Measurements from ENCODE around the gene SULT1C4.

GRCh38 chr2:108413711-108414095 is 35.9 kb downstream of the SULT1C4 start:
- TF ChIP-seq, protein P1, sequence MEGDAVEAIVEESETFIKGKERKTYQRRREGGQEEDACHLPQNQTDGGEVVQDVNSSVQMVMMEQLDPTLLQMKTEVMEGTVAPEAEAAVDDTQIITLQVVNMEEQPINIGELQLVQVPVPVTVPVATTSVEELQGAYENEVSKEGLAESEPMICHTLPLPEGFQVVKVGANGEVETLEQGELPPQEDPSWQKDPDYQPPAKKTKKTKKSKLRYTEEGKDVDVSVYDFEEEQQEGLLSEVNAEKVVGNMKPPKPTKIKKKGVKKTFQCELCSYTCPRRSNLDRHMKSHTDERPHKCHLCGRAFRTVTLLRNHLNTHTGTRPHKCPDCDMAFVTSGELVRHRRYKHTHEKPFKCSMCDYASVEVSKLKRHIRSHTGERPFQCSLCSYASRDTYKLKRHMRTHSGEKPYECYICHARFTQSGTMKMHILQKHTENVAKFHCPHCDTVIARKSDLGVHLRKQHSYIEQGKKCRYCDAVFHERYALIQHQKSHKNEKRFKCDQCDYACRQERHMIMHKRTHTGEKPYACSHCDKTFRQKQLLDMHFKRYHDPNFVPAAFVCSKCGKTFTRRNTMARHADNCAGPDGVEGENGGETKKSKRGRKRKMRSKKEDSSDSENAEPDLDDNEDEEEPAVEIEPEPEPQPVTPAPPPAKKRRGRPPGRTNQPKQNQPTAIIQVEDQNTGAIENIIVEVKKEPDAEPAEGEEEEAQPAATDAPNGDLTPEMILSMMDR (IDR thresholded peaks at IDR 0.05), result no peak
- TF ChIP-seq EP300 (IDR thresholded peaks at IDR 0.05), result no peak
- TF ChIP-seq POLR2A (IDR thresholded peaks at IDR 0.05), result no peak
